Activated T-helper 1 cell treated with anti-CD3 and anti-CD28 coated beads, Interleukin-12 subunit alpha, Interleukin-12 subunit beta, Interleukin-2, Interleukin-4 antibody, amounts not matched to agents 30 ng/mL and 10 ng/mL and 1 ng/mL, durations not matched to agents 14 hours and 24 hours and 36 hours (primary cell): ENCODE data around the gene RPL31. TPM values are rescaled to one million over a fixed set of nuclear protein-coding genes. Genes with fewer than 3 reads are reported as not detected.

Experiments used
- DNase-seq: peaks from one replicate; pipeline ENCODE4 v3.0.0; 2021; ENCODE audit warnings: low spot score
- H3K27ac Mint-ChIP-seq: one replicate; pipeline ENCODE4 v1.8.0; 2021; ENCODE audit warnings: mild to moderate bottlenecking, mixed read lengths
- H3K27me3 Mint-ChIP-seq: one replicate; pipeline ENCODE4 v1.8.0; 2022; ENCODE audit warnings: mild to moderate bottlenecking, moderate library complexity, mixed read lengths; ENCODE audit not compliant: insufficient read depth
- H3K36me3 Mint-ChIP-seq: one replicate; pipeline ENCODE4 v1.8.0; 2021; ENCODE audit warnings: low read depth, mixed read lengths
- H3K4me1 Mint-ChIP-seq: one replicate; pipeline ENCODE4 v1.8.0; 2021; ENCODE audit warnings: low read depth, mixed read lengths
- H3K4me3 Mint-ChIP-seq: one replicate; pipeline ENCODE4 v1.8.0; 2021; ENCODE audit warnings: mild to moderate bottlenecking, moderate library complexity, mixed read lengths
- H3K9me3 Mint-ChIP-seq: one replicate; pipeline ENCODE4 v1.8.0; 2021; ENCODE audit warnings: mixed read lengths
- intact Hi-C: fragments of 100-400 bp; cut with micrococcal nuclease; formaldehyde crosslinking; loops from one replicate; pipeline ENCODE4 v1.15.1; 2024
- total RNA-seq: library from RNA; stranded (reverse); gene quantifications from 2 replicates; pipeline ENCODE4 v1.2.3, GENCODE V29; 2022

The RPL31 gene
- total RNA-seq, 1 donor from 2014 or later: 1,092 TPM

- Mint-ChIP-seq H3K4me3 (no peak overlapping the region), H3K27ac (no peak overlapping the region), H3K9me3 (no peaks in the 10 kb centered on the region), H3K4me1 (peaks cover 5% of the 10 kb centered on the region), H3K36me3 (no peaks in the 10 kb centered on the region), H3K27me3 (no peaks in the 10 kb centered on the region)
- intact Hi-C loops: no loop called here
- no peak for DNase-seq
Measured at GRCh38 chr2:100990166-100990565, 11.9 kb upstream of the RPL31 start.

- H3K36me3 Mint-ChIP-seq: no peaks in the 10 kb centered on the region
- DNase-seq: no peak
- H3K9me3 Mint-ChIP-seq: no peaks in the 10 kb centered on the region
- no peak overlapping the region for H3K4me3 Mint-ChIP-seq
- H3K4me1 Mint-ChIP-seq: peaks cover 5% of the 10 kb centered on the region
- intact Hi-C loops: no loop called here
- no peaks in the 10 kb centered on the region for H3K27me3 Mint-ChIP-seq
- no peak overlapping the region for H3K27ac Mint-ChIP-seq
Measured at GRCh38 chr2:100990650-100991403, 11.3 kb upstream of the RPL31 start.

- intact Hi-C loops: no loop called here
- Mint-ChIP-seq H3K36me3 (no peaks in the 10 kb centered on the region), H3K27ac (no peak overlapping the region), H3K27me3 (no peaks in the 10 kb centered on the region), H3K4me1 (peaks cover 5% of the 10 kb centered on the region), H3K9me3 (no peaks in the 10 kb centered on the region), H3K4me3 (no peak overlapping the region)
- no peak for DNase-seq
Measured at GRCh38 chr2:100991404-100991773, 10.7 kb upstream of the RPL31 start.

GRCh38 chr2:100992262-100992661 lies 9.8 kb upstream of the RPL31 start:
- no peak overlapping the region for H3K4me3 Mint-ChIP-seq
- peaks cover 5% of the 10 kb centered on the region for H3K4me1 Mint-ChIP-seq
- H3K36me3 Mint-ChIP-seq: no peaks in the 10 kb centered on the region
- intact Hi-C loops: no loop called here
- H3K9me3 Mint-ChIP-seq: no peaks in the 10 kb centered on the region
- H3K27me3 Mint-ChIP-seq: no peaks in the 10 kb centered on the region
- no peak for DNase-seq
- H3K27ac Mint-ChIP-seq: no peak overlapping the region

- Mint-ChIP-seq H3K36me3 (no peaks in the 10 kb centered on the region), H3K9me3 (no peaks in the 10 kb centered on the region), H3K4me3 (no peak overlapping the region), H3K27me3 (no peaks in the 10 kb centered on the region), H3K27ac (no peak overlapping the region), H3K4me1 (peaks cover 5% of the 10 kb centered on the region)
- no peak for DNase-seq
- intact Hi-C loops: no loop called here
Measured at GRCh38 chr2:100993294-100993693, 8.8 kb upstream of the RPL31 start.

GRCh38 chr2:100995309-100996075 lies 6.6 kb upstream of the RPL31 start:
- no peak for DNase-seq
- H3K27ac Mint-ChIP-seq: no peak overlapping the region
- H3K9me3 Mint-ChIP-seq: no peaks in the 10 kb centered on the region
- peaks cover 5% of the 10 kb centered on the region for H3K4me1 Mint-ChIP-seq
- intact Hi-C loops: no loop called here
- no peaks in the 10 kb centered on the region for H3K36me3 Mint-ChIP-seq
- H3K27me3 Mint-ChIP-seq: peaks cover 6% of the 10 kb centered on the region
- H3K4me3 Mint-ChIP-seq: no peak overlapping the region

- intact Hi-C loops: no loop called here
- H3K36me3 Mint-ChIP-seq: peaks cover 5% of the 10 kb centered on the region
- H3K27ac Mint-ChIP-seq: no peak overlapping the region
- H3K9me3 Mint-ChIP-seq: peaks cover 5% of the 10 kb centered on the region
- H3K27me3 Mint-ChIP-seq: peaks cover 6% of the 10 kb centered on the region
- H3K4me3 Mint-ChIP-seq: no peak overlapping the region
- H3K4me1 Mint-ChIP-seq: peaks cover 12% of the 10 kb centered on the region
- DNase-seq: no peak
Measured at GRCh38 chr2:100997509-100998234, 4.4 kb upstream of the RPL31 start.

GRCh38 chr2:100998235-100998573 lies 3.9 kb upstream of the RPL31 start:
- Mint-ChIP-seq H3K36me3 (peaks cover 10% of the 10 kb centered on the region), H3K27ac (no peak overlapping the region), H3K4me3 (no peak overlapping the region), H3K9me3 (peaks cover 5% of the 10 kb centered on the region), H3K27me3 (peaks cover 6% of the 10 kb centered on the region), H3K4me1 (peaks cover 13% of the 10 kb centered on the region)
- intact Hi-C loops: no loop called here
- DNase-seq: no peak

- no peak for DNase-seq
- Mint-ChIP-seq H3K9me3 (peaks cover 5% of the 10 kb centered on the region), H3K4me1 (peaks cover 31% of the 10 kb centered on the region), H3K36me3 (peaks cover 28% of the 10 kb centered on the region), H3K4me3 (no peak overlapping the region), H3K27me3 (peaks cover 6% of the 10 kb centered on the region), H3K27ac (no peak overlapping the region)
- intact Hi-C loops: loop anchor here (10.0 kb wide), 2 partner anchors 835 to 1815 kb away; partner anchors contain the start of genes MITD1 and MRPL30
Measured at GRCh38 chr2:100999995-101000394, 2.1 kb upstream of the RPL31 start.

- intact Hi-C loops: loop anchor here (1.0 to 10.0 kb wide), 9 partner anchors 10 to 1818 kb away; partner anchors contain the start of genes CHST10, CNOT11, MITD1 and MRPL30
- H3K36me3 Mint-ChIP-seq: peaks cover 49% of the 10 kb centered on the region
- H3K27me3 Mint-ChIP-seq: peaks cover 6% of the 10 kb centered on the region
- no peak for DNase-seq
- peak overlapping the region; percentile 100 for H3K4me3 Mint-ChIP-seq
- peaks cover 54% of the 10 kb centered on the region for H3K4me1 Mint-ChIP-seq
- peak overlapping the region; percentile 95 for H3K27ac Mint-ChIP-seq
- peaks cover 5% of the 10 kb centered on the region for H3K9me3 Mint-ChIP-seq
Measured at GRCh38 chr2:101002562-101003277, 631 bp downstream of the RPL31 start.

- Mint-ChIP-seq H3K4me1 (peaks cover 60% of the 10 kb centered on the region), H3K27ac (peak overlapping the region; percentile 95), H3K9me3 (peaks cover 5% of the 10 kb centered on the region), H3K4me3 (peak overlapping the region; percentile 100), H3K27me3 (peaks cover 6% of the 10 kb centered on the region), H3K36me3 (peaks cover 53% of the 10 kb centered on the region)
- intact Hi-C loops: loop anchor here (2.0 to 10.0 kb wide), 4 partner anchors 147 to 1819 kb away; partner anchors contain the start of genes MITD1, MRPL30 and TBC1D8
- DNase-seq: no peak
Measured at GRCh38 chr2:101003278-101003775, 1.2 kb downstream of the RPL31 start.

GRCh38 chr2:101004620-101005325 lies 2.7 kb downstream of the RPL31 start:
- Mint-ChIP-seq H3K4me3 (peak overlapping the region; percentile 100), H3K9me3 (peaks cover 5% of the 10 kb centered on the region), H3K27me3 (peaks cover under 1% of the 10 kb centered on the region), H3K36me3 (peaks cover 59% of the 10 kb centered on the region), H3K27ac (peak overlapping the region; percentile 78), H3K4me1 (peaks cover 67% of the 10 kb centered on the region)
- no peak for DNase-seq
- intact Hi-C loops: loop anchor here (10.0 kb wide), 2 partner anchors 830 to 1820 kb away; partner anchors contain the start of genes MITD1 and MRPL30
